H54 (cell line): Measurements from ENCODE around the gene PDE4D.

ENCODE experiments used
- DNase-seq: peaks from one replicate; pipeline ENCODE4 v3.0.0; 2011; ENCODE audit warnings: low spot score, mixed read lengths; ENCODE audit not compliant: insufficient read length
- FAIRE-seq: peaks from 3 replicates; lab custom pipeline; 2011; peaks lifted over from hg19 to GRCh38; lab: Jason Lieb, UNC
- POLR2A ChIP-seq: IDR thresholded peaks from 2 replicates; pipeline ENCODE4 v1.6.1; 2011; ENCODE audit warnings: low read depth, mild to moderate bottlenecking, low read length

PDE4D gene

GRCh38 chr5:59133764-59134261, 759.7 kb downstream of the PDE4D start:
- TF ChIP-seq POLR2A: no peak
- DNase-seq: no peak
- no peak for FAIRE-seq

- FAIRE-seq (no peak), DNase-seq (no peak)
- TF ChIP-seq POLR2A: no peak
Observed at GRCh38 chr5:59132131-59132530, 761.4 kb downstream of the PDE4D start.

- FAIRE-seq: no peak
- no peak for DNase-seq
- no peak for TF ChIP-seq POLR2A
Observed at GRCh38 chr5:59130431-59130830, 763.1 kb downstream of the PDE4D start.

GRCh38 chr5:59128646-59129290, 764.8 kb downstream of the PDE4D start:
- DNase-seq (no peak), FAIRE-seq (no peak)
- TF ChIP-seq POLR2A: no peak

- FAIRE-seq: no peak
- TF ChIP-seq POLR2A: no peak
- no peak for DNase-seq
Observed at GRCh38 chr5:59126708-59127573, 766.6 kb downstream of the PDE4D start.

GRCh38 chr5:59126016-59126707, 767.4 kb downstream of the PDE4D start:
- TF ChIP-seq POLR2A: no peak
- FAIRE-seq (no peak), DNase-seq (no peak)

- DNase-seq (no peak), FAIRE-seq (no peak)
- no peak for TF ChIP-seq POLR2A
Observed at GRCh38 chr5:59125011-59125961, 768.2 kb downstream of the PDE4D start.

- FAIRE-seq: no peak
- no peak for DNase-seq
- no peak for TF ChIP-seq POLR2A
Observed at GRCh38 chr5:59123595-59124561, 769.6 kb downstream of the PDE4D start.

- DNase-seq (no peak), FAIRE-seq (no peak)
- no peak for TF ChIP-seq POLR2A
Observed at GRCh38 chr5:59119480-59119879, 774.0 kb downstream of the PDE4D start.

GRCh38 chr5:59117320-59117719, 776.2 kb downstream of the PDE4D start:
- DNase-seq (no peak), FAIRE-seq (no peak)
- TF ChIP-seq POLR2A: no peak

GRCh38 chr5:59116231-59116865, 777.2 kb downstream of the PDE4D start:
- FAIRE-seq (no peak), DNase-seq (no peak)
- TF ChIP-seq POLR2A: no peak
